Omental fat pad (tissue), 4 donors: Measurements from ENCODE around the gene MAMDC2. TPM values are rescaled to one million over a fixed set of nuclear protein-coding genes. Genes with fewer than 3 reads are reported as not detected.
A peak's percentile ranks its signal among the peaks of the same experiment; 100 is the strongest.

Experiments
- ATAC-seq: fragments of 150-250 bp; one replicate; pipeline ENCODE4 v1.9.1; 2016; ENCODE audit warnings: mild to moderate bottlenecking, moderate library complexity; ENCODE audit not compliant: low FRiP score
- DNase-seq: peaks from one replicate; pipeline ENCODE4 v3.0.0-alpha.2; 2019; ENCODE audit warnings: low spot score
- total RNA-seq, 4 donors: library from RNA; depleted of rRNA; stranded (reverse); fragments of >200 nt; gene quantifications; one replicate each; pipeline ENCODE4 v1.1.0, GENCODE V29; 2016
- TF ChIP-seq, protein P1 (sequence below), 3 donors: fragments of 450-650 bp; IDR thresholded peaks; one replicate each; pipeline ENCODE4 v1.5.1; 2016 to 2017; ENCODE audit warnings: antibody characterized with exemption in 3 of 3, mild to moderate bottlenecking in 3 of 3, moderate library complexity in 2 of 3

Gene MAMDC2
- total RNA-seq, 4 donors from 2014 or later, result 9.0 to 43.7 (median 16.5) TPM

DNA sequence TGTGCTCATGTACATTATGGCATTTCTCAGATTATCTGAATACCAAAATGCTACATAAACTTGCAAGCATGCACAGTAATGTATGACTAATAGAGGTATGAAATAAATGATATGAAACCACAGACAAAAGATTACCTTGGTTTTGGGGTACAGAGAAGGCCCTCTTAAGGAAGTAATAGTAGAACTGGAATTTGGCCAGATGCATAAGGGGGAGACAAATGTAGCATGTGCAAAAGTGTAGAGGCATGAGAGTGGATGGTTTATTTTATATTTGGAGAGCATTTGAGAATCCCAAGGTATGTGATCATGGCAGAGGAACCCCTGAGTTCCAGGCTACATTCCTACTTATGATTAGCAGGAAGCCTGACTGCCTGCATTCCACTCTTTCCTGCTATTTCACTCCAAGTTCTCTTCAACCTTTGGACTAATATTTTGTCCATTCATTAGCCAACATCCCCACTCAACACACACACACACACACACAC, 74.2 kb downstream of the MAMDC2 start:
- TF ChIP-seq, protein P1, sequence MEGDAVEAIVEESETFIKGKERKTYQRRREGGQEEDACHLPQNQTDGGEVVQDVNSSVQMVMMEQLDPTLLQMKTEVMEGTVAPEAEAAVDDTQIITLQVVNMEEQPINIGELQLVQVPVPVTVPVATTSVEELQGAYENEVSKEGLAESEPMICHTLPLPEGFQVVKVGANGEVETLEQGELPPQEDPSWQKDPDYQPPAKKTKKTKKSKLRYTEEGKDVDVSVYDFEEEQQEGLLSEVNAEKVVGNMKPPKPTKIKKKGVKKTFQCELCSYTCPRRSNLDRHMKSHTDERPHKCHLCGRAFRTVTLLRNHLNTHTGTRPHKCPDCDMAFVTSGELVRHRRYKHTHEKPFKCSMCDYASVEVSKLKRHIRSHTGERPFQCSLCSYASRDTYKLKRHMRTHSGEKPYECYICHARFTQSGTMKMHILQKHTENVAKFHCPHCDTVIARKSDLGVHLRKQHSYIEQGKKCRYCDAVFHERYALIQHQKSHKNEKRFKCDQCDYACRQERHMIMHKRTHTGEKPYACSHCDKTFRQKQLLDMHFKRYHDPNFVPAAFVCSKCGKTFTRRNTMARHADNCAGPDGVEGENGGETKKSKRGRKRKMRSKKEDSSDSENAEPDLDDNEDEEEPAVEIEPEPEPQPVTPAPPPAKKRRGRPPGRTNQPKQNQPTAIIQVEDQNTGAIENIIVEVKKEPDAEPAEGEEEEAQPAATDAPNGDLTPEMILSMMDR (IDR thresholded peaks at IDR 0.05), result no peak
- ATAC-seq (no peak), DNase-seq (no peak)

DNA sequence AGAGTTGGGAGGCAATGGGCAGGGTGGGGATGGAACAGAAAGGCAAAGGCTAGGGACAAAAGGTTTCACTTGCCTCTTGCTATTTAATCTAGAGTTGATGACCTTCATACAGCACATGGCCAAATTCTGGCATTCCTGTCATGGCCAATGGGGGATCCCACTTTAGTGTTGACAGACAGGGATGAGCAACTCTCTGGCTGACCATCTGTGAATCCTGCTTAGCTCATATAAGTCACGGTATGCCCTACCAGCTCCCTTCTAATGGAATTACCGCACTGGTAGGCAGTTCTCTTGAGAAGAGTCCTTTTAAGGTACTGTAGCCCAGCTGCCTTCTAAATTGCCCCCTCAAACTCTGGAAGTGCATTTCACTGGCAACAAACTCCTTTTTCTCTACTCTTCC, 76.1 kb downstream of the MAMDC2 start:
- ATAC-seq (no peak), DNase-seq (no peak)
- TF ChIP-seq, protein P1 (IDR thresholded peaks at IDR 0.05), result no peak

DNA sequence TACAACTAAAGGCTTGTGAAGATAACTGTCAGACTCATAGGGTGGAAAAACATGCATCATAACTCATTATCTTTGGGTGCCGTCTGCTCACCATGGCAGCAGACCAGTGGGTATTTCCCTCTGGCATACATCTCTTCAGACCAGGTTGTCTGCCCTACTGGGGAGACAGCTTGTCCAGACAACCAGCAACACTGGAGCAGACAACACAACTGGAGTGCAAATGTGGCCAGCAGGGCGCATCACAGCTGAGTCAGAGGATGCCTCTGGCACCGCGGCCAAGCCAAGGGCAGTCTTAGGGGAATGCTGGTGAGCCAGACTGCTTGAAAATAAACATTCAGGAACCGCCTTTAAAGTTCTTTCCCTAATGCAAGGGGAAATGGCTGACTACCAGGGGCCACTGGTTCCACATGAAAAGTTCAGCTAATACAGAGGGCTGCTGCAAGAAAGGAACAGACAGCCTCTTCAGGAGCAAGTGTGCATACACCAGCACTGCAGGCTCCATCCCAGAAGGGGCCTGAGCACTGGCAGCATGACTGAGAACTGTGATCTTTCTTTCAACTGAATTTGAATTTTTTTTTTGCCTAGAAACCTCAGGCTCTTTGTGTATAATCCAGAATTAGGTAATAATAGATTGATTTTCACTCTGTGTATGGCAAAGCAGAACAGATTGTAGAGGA, 77.3 kb downstream of the MAMDC2 start:
- TF ChIP-seq, protein P1 (IDR thresholded peaks at IDR 0.05), result no peak
- DNase-seq (no peak), ATAC-seq (peak; percentile 71)

DNA sequence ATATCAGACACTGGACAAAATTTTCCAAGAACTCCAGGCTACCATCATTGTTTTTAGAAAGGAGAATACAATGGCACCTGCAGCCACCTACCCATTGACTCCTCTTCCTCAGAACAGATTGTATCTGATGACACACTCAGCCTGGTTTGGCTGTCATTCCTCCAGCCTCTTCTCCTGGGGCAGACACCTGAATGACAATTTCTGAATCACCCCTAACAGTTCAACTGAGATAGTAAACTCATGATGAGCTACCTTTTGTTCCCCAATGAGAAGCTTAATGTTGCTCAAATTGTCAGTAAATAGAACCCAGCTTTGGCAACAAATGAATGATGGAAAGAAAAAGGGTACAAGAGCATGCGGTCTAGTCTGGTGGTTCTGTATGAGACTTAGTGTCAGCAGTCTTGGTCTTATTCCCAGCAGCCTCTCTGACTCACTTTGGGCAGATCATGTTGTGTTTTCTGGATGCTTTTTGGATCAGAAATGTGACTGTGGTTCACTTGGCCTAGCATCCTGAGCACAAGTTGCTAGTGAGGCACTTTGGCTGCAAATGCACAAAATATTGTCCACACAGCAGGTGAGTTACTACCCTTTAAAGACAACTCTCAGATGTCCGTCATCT, 78.3 kb downstream of the MAMDC2 start:
- ATAC-seq, result no peak

DNA sequence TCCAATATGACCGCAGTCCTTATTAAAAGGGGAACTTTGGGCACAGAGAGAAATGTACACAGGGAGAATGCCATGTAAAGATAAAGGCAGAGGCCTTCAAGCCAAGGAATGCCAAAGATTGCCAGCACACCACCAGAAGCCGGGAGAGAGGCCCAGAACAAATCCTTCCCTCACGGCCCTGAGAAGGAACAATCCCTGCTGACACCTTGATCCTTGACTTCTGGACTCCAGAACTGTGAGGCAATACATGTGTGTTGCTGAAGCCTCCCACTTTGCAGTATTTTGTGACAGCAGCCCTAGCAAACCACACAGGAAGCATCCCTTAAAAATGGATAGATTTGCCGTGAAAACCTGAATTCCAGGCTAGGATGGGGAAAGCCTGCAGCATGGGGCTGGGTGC, 80.0 kb downstream of the MAMDC2 start:
- TF ChIP-seq, protein P1 (IDR thresholded peaks at IDR 0.05), result no peak
- ATAC-seq (no peak), DNase-seq (no peak)

More for the DNA sequence above, 78.3 kb downstream of the MAMDC2 start:
- TF ChIP-seq, protein P1 (IDR thresholded peaks at IDR 0.05), result no peak
- no peak for DNase-seq

DNA sequence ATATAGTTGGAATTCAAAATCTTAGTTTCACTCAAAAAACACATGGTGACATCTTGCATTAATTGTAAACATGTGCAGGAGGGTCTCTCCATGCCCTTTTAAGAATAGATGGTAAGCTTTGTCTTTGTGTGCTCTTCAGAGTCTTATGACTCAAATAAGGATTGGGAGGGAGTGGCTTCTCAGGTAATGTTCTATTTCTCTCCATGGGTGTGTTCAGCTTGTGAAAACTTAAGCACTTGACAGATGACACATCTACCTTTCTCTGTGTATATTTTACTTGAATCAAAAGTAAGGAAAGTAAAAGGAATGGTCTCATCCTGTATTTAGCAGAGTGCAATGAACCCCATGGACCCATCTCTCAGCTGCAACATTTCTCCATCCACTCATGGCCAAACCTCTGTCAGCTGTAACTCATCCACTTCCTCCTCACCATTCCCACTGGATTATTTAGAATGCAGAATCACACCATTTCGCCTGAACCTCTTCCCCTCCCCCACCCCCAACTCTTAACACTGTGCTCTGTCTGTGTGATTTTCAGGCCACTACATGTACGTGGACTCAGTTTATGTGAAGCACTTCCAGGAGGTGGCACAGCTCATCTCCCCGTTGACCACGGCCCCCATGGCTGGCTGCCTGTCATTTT, 82.1 kb downstream of the MAMDC2 start:
- DNase-seq (no peak), ATAC-seq (no peak)
- TF ChIP-seq, protein P1 (IDR thresholded peaks at IDR 0.05), result no peak
